Upper lobe of left lung (tissue), 6 donors: ENCODE data around the gene MYBPC3. TPM values are rescaled to one million over a fixed set of nuclear protein-coding genes. Genes with fewer than 3 reads are reported as not detected.
"Not testable (repeated sequence)": the region's sequence is repeated elsewhere in the genome, so short reads cannot be mapped to it uniquely, and the experiment has no call there.

Experiments used
- ATAC-seq, 2 donors: fragments of 200-7000 bp; cut with Tn5 transposase; one replicate each; pipeline ENCODE4 v1.9.1; 2022; ENCODE audit warnings: mild to moderate bottlenecking in 2 of 2, moderate library complexity in 2 of 2; ENCODE audit not compliant: low FRiP score in 2 of 2
- DNase-seq, 2 donors: peaks; one replicate each; pipeline ENCODE4 v3.0.0-alpha.2; 2019 to 2020
- H3K27ac ChIP-seq, 4 donors: fragments of 200-600 bp; sonication (generic); one replicate each; pipeline ENCODE4 v1.5.1; 2016 to 2019
- H3K27me3 ChIP-seq, 4 donors: fragments of 200-600 bp; sonication (generic); one replicate each; pipeline ENCODE4 v1.5.1; 2017 to 2019
- H3K36me3 ChIP-seq, 4 donors: fragments of 200-600 bp; sonication (generic); one replicate each; pipeline ENCODE4 v1.5.1; 2016 to 2019
- H3K4me1 ChIP-seq, 4 donors: fragments of 200-600 bp; sonication (generic); one replicate each; pipeline ENCODE4 v1.5.1; 2018 to 2019
- H3K4me3 ChIP-seq, 4 donors: fragments of 200-600 bp; sonication (generic); one replicate each; pipeline ENCODE4 v1.5.1; 2017 to 2019; ENCODE audit warnings: mild to moderate bottlenecking in 2 of 4, moderate library complexity in 1 of 4
- H3K9me3 ChIP-seq, 4 donors: fragments of 200-600 bp; sonication (generic); one replicate each; pipeline ENCODE4 v1.5.1; 2018 to 2019
- CTCF ChIP-seq, 6 experiments: fragments of 450-650 bp in 4 of 6; fragments of 200-600 bp in 2 of 6; sonication (generic) in 2 of 6; IDR thresholded peaks; one replicate each; pipeline ENCODE4 v1.5.1; 2016 to 2019; ENCODE audit warnings: antibody characterized with exemption in 6 of 6
- EP300 ChIP-seq, 4 donors: sonication (generic); formaldehyde crosslinking; IDR thresholded peaks; one replicate each; pipeline ENCODE4 v1.5.1; 2017; ENCODE audit warnings: antibody characterized with exemption in 4 of 4, control low read depth in 2 of 4
- POLR2A ChIP-seq, 4 donors: fragments of 450-650 bp; IDR thresholded peaks; one replicate each; pipeline ENCODE4 v1.5.1; 2016 to 2017; ENCODE audit warnings: antibody characterized with exemption in 4 of 4, mild to moderate bottlenecking in 2 of 4
- POLR2AphosphoS5 ChIP-seq, 2 donors: sonication (generic); formaldehyde crosslinking; IDR thresholded peaks; one replicate each; pipeline ENCODE4 v1.5.1; 2017; ENCODE audit warnings: antibody characterized with exemption in 2 of 2
- WGBS, 2 donors: methylation state at CpG; one replicate each; pipeline ENCODE4 v1.1.5; 2017 to 2018; 5-methylcytosine and 5-hydroxymethylcytosine counted together
- total RNA-seq, 6 donors: library from RNA; depleted of rRNA in 4 of 6; stranded (reverse); fragments of >200 nt in 4 of 6; gene quantifications; one replicate each; pipeline versions ENCODE4 v1.1.0 to v1.2.1, GENCODE V29; 2016 to 2021
- donor health status: DM: no; HTN: no; CAD: no; lungs with moderate emphysema.
- donor health status: DM: no; HTN: yes; CAD: no; lungs with severe emphysema.

MYBPC3 gene
- total RNA-seq, 6 donors from 2014 or later = 0.61 to 1.8 (median 1.0) TPM; not detected in 1

GRCh38 chr11:47337229-47337924 is 15.1 kb downstream of the MYBPC3 start:
- no peaks in the 10 kb centered on the region for H3K36me3 ChIP-seq
- H3K27ac ChIP-seq = no peak overlapping the region
- ATAC-seq (no peak), DNase-seq (peak in 1 of 2 donors; percentile 69)
- H3K27me3 ChIP-seq = no peaks in the 10 kb centered on the region
- H3K9me3 ChIP-seq = no peaks in the 10 kb centered on the region
- WGBS, 2 donors = 87 to 90% methylated on average over 34 of the region's 34 CpGs
- no peaks in the 10 kb centered on the region for H3K4me1 ChIP-seq
- no peak for TF ChIP-seq POLR2A (IDR thresholded peaks at IDR 0.05)
- TF ChIP-seq CTCF (IDR thresholded peaks at IDR 0.05) = no peak
- no peak for TF ChIP-seq POLR2AphosphoS5 (IDR thresholded peaks at IDR 0.05)
- no peak for TF ChIP-seq EP300 (IDR thresholded peaks at IDR 0.05)
- no peak overlapping the region for H3K4me3 ChIP-seq

GRCh38 chr11:47336595-47336994 is 15.9 kb downstream of the MYBPC3 start:
- no peaks in the 10 kb centered on the region for H3K27me3 ChIP-seq
- DNase-seq = no peak
- no peak for ATAC-seq
- no peaks in the 10 kb centered on the region for H3K4me1 ChIP-seq
- no peaks in the 10 kb centered on the region for H3K36me3 ChIP-seq
- no peak overlapping the region for H3K4me3 ChIP-seq
- H3K27ac ChIP-seq = no peak overlapping the region
- TF ChIP-seq CTCF (IDR thresholded peaks at IDR 0.05) = no peak
- TF ChIP-seq POLR2A (IDR thresholded peaks at IDR 0.05) = no peak
- no peak for TF ChIP-seq EP300 (IDR thresholded peaks at IDR 0.05)
- TF ChIP-seq POLR2AphosphoS5 (IDR thresholded peaks at IDR 0.05) = no peak
- 90 to 98% methylated on average over 4 of the region's 4 CpGs for WGBS, 2 donors
- no peaks in the 10 kb centered on the region for H3K9me3 ChIP-seq

- ATAC-seq = no peak
- peaks cover 0 to under 1% (median 0%) of the 10 kb centered on the region in 4 donors for H3K36me3 ChIP-seq
- DNase-seq = no peak
- no peak overlapping the region for H3K27ac ChIP-seq
- no peak for TF ChIP-seq CTCF (IDR thresholded peaks at IDR 0.05)
- TF ChIP-seq POLR2A (IDR thresholded peaks at IDR 0.05) = no peak
- no peak for TF ChIP-seq EP300 (IDR thresholded peaks at IDR 0.05)
- TF ChIP-seq POLR2AphosphoS5 (IDR thresholded peaks at IDR 0.05) = no peak
- H3K27me3 ChIP-seq = no peaks in the 10 kb centered on the region
- no peaks in the 10 kb centered on the region for H3K9me3 ChIP-seq
- no peaks in the 10 kb centered on the region for H3K4me1 ChIP-seq
- no peak overlapping the region for H3K4me3 ChIP-seq
- WGBS, 2 donors = 76 to 90% methylated on average over 2 to 9 of the region's 9 CpGs
These were observed 16.8 kb downstream of the MYBPC3 start for GRCh38 chr11:47335733-47336132.

- not testable (repeated sequence) for H3K27ac ChIP-seq, H3K9me3 ChIP-seq, H3K27me3 ChIP-seq, ATAC-seq, DNase-seq, H3K4me3 ChIP-seq, H3K4me1 ChIP-seq, H3K36me3 ChIP-seq
- WGBS, 2 donors = 93 to 97% methylated on average over 8 to 16 of the region's 16 CpGs
These were observed 17.6 kb downstream of the MYBPC3 start for GRCh38 chr11:47334699-47335411.

- no peak for ATAC-seq
- DNase-seq = no peak
- Histone ChIP-seq H3K36me3 (peaks cover 0 to 13% (median 5%) of the 10 kb centered on the region in 4 donors), H3K4me1 (peaks cover 0 to 6% (median 3%) of the 10 kb centered on the region in 4 donors), H3K27me3 (no peaks in the 10 kb centered on the region), H3K9me3 (no peaks in the 10 kb centered on the region), H3K27ac (no peak overlapping the region), H3K4me3 (no peak overlapping the region)
- WGBS, 2 donors = 89 to 97% methylated on average over 4 to 8 of the region's 8 CpGs
- TF ChIP-seq EP300 (IDR thresholded peaks at IDR 0.05) (no peak), CTCF (IDR thresholded peaks at IDR 0.05) (no peak), POLR2AphosphoS5 (IDR thresholded peaks at IDR 0.05) (no peak), POLR2A (IDR thresholded peaks at IDR 0.05) (no peak)
These were observed 18.5 kb downstream of the MYBPC3 start for GRCh38 chr11:47333886-47334443.
